SIG-M5 treated with dmso at 0.1 percent for 504 hours (cell line): ENCODE results near the gene AURKAIP1.
A peak's percentile ranks its signal among the peaks of the same experiment; 100 is the strongest.
"Not testable (repeated sequence)": the region's sequence is repeated elsewhere in the genome, so short reads cannot be mapped to it uniquely, and the experiment has no call there.

Source experiments
- DNase-seq: peaks from one replicate; lab custom pipeline; 2025; ENCODE audit not compliant: unreplicated experiment; lab: John Stamatoyannopoulos, UW

Gene AURKAIP1

GRCh38 chr1:1387098-1388077 is 12.4 kb upstream of the AURKAIP1 start:
- DNase-seq = no peak

DNA sequence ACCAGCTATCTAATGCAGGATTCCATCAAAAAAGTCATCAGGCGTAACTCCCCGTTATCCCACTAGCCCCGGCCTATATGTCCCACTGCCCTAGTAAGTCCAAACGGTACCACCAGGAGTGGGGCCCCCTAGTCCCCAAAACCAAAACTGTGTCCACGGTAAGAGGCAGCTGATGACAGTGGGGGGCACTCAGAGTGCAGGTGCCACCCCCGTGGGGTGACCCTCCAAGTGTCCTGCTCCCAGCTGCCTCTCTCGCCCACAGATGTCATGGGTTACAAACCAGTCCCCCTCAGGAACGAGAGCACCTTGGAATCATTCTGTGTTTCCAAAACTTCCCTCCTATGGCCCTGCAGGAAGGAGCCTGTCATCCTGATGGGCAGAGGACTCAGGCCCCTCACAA is 10.9 kb upstream of the AURKAIP1 start:
- no peak for DNase-seq

DNA sequence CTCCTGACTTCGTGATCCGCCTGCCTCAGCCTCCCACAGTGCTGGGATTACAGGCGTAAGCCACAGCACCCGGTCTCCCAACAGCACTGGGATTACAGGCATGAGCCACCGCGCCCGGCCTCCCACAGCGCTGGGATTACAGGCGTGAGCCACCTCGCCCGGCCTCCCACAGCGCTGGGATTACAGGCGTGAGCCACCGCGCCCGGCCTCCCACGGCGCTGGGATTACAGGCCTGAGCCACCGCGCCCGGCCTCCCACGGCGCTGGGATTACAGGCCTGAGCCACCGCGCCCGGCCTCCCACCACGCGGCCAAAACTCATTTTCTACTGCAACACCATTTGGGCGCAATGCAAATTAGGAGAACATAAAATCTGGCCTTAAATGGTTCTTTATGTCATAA is 10.3 kb upstream of the AURKAIP1 start:
- DNase-seq = not testable (repeated sequence)

DNA sequence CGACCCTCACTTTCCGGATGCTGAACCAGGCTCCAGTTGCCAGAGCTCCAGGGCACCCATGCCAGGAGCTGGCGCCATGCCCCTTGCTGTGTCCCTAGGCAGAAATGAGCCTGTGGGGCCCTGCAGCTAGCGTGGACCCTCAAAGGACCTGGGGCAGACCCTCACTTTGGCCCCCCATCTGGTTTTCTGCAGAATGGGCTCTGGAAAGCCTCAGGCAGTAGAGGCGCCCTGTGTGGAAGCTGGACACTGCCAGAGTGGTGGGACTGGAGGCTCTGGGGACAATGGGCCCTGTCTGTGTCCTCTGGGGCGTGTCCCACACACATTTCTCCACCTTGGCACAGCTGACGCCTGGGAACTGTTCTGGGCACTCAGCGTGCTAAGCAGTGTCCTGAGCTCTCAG is 6.3 kb upstream of the AURKAIP1 start:
- no peak for DNase-seq

- DNase-seq = no peak
These were observed 5.9 kb upstream of the AURKAIP1 start for GRCh38 chr1:1380860-1381259.

- no peak for DNase-seq
These were observed 2.7 kb upstream of the AURKAIP1 start for GRCh38 chr1:1377540-1378205.

DNA sequence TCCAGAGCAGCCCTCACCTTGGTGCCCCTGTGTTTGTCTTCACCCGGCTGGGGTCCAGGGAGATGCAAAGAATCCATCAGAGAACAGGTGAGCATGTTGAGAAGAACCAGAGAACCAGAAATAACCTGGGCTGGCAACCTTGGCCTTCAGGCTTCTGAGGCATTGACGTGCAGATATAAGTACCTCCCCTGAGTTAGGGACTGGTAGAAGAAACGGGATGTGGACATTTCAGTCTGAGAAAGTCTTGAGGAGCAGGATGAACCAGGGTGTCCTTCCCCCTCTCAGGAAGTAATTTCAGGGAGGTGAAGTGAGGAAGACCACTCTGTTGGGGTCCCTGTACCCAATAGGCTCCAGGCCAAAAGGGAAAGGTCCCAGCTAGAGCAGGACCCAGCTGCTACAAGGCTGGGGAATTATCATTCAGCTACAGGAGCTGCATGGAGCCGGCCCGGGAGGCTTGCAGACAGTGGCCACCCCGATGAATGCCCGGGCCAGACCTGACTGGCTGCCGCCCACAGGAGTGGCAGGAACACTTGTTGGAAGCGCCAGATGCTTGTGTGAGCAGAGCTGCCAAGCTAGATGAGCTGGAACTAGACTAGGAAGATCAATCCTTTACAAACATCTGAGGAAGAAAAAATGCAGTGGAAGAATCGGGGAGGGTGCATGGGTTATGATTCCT is 1.7 kb upstream of the AURKAIP1 start:
- no peak for DNase-seq

GRCh38 chr1:1374589-1374928 is 448 bp downstream of the AURKAIP1 start:
- no peak for DNase-seq

GRCh38 chr1:1373815-1374588 is 1.0 kb downstream of the AURKAIP1 start:
- no peak for DNase-seq

- DNase-seq = no peak
These were observed 1.8 kb downstream of the AURKAIP1 start for GRCh38 chr1:1373051-1373814.

DNA sequence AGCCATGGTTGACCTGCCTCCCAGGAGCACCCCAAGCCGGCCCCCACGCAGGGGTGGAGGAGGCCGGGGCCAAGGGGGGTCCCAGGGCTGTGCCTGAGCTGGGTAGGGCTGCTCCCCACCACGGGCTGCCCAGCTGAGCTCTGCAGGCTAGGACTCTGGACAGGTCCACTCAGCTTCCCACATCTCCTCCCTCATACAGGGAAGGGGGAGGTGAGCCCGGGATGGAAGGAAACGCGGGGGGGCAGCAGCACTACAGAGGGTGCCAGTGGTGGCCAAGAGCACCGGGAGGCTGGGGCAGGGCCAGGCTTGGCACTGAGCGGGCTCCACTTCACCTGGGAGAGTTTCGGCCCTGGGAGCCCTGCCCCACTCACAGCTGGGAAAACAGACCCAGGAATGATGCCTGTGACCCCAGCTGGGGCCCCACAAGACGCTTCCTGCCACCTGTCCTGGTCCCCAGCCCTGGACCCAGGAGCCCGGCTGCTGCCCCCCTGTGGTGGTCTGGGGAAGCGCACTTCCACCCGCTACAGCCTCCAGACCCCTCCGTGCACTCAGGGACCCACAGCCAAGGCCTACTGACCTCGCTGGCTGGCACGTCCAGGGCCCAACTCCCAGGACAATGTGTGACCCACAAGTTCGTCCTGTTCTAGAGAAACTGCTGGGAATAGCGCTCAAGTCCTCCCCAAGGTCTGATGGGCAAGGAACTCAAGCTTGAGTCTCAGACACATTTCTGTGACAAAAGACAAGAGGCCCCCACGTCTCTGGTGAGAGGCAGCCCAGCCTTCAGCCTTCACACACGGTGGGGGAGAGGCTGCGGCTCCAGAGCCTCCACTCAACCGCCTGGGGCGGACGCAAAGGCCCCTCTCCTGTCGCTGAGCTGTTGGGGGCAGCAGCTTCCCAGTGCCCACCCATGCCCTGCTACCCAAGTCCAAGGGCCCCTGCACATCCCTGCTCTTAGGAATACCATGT is 3.0 kb downstream of the AURKAIP1 start:
- DNase-seq = peak; percentile 33

DNA sequence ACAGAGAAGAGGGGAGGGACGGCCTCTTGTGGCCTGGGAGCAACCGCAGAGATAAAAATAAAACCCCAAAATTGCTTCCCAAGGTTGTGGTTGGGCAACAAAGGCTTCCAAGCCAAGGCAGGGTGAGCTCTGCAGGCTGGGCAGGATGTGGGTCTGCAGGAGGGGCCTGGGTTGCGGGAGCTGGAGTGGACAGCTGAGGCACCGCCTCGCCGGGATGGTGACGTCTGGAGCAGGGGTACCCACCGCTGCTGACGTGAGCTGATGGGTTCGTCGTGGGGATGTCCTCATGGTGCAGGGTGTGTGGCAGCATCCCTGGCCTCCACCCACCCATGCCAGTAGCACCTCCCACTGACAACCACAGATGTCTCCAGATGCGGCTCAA is 3.7 kb downstream of the AURKAIP1 start:
- peak; percentile 80 for DNase-seq

DNA sequence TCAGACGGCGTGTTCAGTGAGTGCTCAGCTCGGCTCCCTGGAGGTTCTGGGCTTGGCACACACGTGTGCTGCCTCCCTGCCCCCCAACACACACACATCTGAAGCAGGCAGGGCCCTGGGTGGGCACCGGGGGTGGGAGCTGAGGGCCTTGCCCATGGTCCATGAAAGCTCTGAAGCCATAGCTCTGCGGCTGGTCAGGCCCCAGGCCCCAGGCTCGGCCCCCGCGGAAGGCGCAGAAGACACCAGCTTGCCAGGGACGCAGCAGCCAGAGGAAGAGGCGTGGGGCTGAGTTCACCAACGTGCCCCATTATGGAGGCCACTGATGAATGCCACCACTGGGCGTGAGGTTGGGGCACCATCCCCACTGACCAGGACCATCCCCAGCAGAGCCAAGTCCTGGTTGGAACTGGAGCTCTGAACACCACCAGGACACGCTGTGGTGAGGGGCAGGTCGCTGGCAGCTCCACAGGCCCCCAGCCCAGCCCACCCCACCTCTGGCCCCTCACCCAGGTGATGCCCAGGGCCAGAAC is 4.2 kb downstream of the AURKAIP1 start:
- no peak for DNase-seq

DNA sequence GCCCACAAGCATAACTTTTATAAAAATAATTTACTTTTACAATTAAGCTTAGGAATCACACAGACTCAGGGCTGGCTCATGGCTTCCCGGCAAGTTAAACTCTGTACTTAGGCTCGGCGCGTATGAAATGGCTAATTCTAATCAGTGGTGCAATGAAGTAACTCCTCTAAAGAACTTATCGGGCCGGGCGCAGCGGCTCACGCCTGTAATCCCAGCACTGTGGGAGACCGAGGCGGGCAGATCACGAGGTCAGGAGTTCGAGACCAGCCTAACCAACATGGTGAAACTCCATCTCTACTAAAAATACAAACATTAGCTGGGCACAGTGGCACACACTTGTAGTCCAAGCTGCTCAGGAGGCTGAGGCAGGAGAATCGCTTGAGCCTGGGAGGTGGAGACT is 4.9 kb downstream of the AURKAIP1 start:
- not testable (repeated sequence) for DNase-seq

DNA sequence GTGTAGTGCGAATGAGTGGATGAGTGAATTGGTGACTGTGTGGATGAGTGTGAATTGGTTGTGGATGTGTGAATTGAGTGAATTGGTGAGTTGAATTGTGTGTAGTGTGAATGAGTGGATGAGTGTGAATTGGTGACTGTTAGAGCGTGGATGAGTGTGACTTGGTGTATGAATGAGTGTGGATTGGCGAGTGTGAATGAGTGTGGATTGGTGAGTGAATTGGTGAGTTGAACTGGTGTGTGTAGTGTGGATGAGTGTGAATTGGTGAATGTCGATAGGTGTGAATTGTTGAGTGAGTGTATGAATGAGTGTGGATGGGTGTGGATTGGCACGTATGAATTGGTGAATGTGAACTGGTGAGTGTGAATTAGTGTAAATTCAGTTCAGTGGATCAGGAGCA is 7.7 kb downstream of the AURKAIP1 start:
- no peak for DNase-seq

- no peak for DNase-seq
These were observed 8.3 kb downstream of the AURKAIP1 start for GRCh38 chr1:1366699-1367066.

DNA sequence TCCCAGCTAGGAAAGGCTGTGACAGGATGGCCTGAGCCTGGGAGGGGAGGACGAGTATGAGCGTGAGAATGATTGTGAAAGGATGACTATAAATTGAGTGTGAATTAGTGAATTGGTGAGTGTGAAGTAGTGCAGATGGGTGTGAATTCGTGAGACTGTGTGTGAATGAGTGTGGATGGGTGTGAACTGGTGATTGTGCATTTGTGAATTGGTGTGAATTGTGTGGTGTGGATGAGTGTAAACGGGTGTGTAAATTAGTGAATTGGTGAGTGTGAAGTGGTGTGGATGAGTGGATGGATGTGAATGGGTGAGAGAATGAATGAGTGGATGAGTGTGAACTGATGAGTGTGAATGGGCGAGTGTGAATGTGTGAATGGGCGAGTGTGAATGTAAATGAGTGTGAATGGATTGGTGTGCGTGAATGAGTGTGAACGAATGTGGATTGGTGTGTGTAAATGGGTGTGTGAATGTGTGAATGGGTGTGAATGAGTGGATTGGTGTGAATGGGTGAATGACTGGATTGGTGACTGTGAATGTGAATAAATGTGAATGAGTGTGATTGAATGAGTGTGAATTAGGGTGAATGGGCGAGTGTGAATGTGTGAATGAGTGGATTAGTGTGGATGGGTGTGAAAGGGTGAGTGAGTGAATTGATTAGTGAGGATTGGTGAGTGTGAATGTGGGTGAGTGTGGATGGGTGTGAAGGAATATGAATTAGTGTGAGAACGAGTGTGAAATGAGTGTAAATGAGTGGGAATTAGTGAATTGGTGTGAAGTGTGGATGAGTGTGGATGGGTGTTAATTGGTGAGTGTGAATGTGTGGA is 8.9 kb downstream of the AURKAIP1 start:
- no peak for DNase-seq

DNA sequence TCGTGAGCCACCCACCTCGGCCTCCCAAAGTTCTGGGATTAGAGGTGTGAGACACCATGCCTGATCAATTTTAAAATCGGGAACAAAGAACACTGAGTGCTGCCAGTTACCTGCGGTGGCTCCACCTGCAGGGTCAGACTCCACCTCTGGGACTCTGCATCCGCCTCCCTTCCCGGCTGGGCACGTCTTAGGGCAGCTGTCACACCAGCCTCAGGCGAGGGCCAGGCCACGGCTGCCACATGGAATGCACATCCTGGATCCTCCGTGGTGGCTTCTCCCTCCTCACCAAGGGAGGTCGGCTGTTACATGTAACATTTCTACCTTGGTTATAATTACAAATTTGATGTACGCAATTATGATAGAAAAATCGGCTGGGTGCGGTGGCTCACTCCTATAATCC is 10.7 kb downstream of the AURKAIP1 start:
- no peak for DNase-seq
